CD8-positive, alpha-beta memory T cell (primary cell): ENCODE results near the gene RPRD2. TPM values are rescaled to one million over a fixed set of nuclear protein-coding genes. Genes with fewer than 3 reads are reported as not detected.
A peak's percentile ranks its signal among the peaks of the same experiment; 100 is the strongest.

Experiments used
- CTCF ChIA-PET: fragments of 350-600 bp; sonication (Branson Sonifier 250); formaldehyde crosslinking; loops from one replicate; lab custom pipeline; 2021; ENCODE audit warnings: antibody characterized with exemption; lab: Charles Lee
- POLR2A ChIA-PET: fragments of 350-600 bp; sonication (Branson Sonifier 250); formaldehyde crosslinking; loops from one replicate; lab custom pipeline; 2021; ENCODE audit warnings: antibody characterized with exemption; lab: Charles Lee
- DNase-seq, 5 donors: peaks; one replicate each; pipeline versions ENCODE4 v3.0.0 to v3.0.0-alpha.2; 2020 to 2022; ENCODE audit warnings: mixed read lengths in 1 of 5
- H3K27ac ChIP-seq: one replicate; pipeline ENCODE4 v1.7.0; 2013; ENCODE audit warnings: low read depth, mild to moderate bottlenecking, low read length, moderate library complexity
- H3K27me3 ChIP-seq: 2 replicates; pipeline ENCODE4 v1.7.0; 2013; ENCODE audit warnings: low read length, mild to moderate bottlenecking; ENCODE audit not compliant: insufficient read depth, poor library complexity, severe bottlenecking
- H3K36me3 ChIP-seq: 2 replicates; pipeline ENCODE4 v1.7.0; 2013; ENCODE audit warnings: mild to moderate bottlenecking, low read length, moderate library complexity; ENCODE audit not compliant: insufficient read depth
- H3K4me1 ChIP-seq: 2 replicates; pipeline ENCODE4 v1.7.0; 2013; ENCODE audit warnings: mild to moderate bottlenecking, low read length, moderate library complexity; ENCODE audit not compliant: insufficient read depth
- H3K4me3 ChIP-seq: 2 replicates; pipeline ENCODE4 v1.7.0; 2013; ENCODE audit warnings: mild to moderate bottlenecking, low read length
- H3K9me3 ChIP-seq: 2 replicates; pipeline ENCODE4 v1.7.0; 2013; ENCODE audit warnings: mild to moderate bottlenecking, low read length
- H3K27ac Mint-ChIP-seq, 8 donors: one replicate each; pipeline ENCODE4 v1.8.0; 2020 to 2021; ENCODE audit warnings: mixed read lengths in 8 of 8, mild to moderate bottlenecking in 6 of 8, inconsistent platforms in 3 of 8, moderate library complexity in 3 of 8
- H3K27me3 Mint-ChIP-seq, 2 donors: one replicate each; pipeline ENCODE4 v1.8.0; 2020 to 2021; ENCODE audit warnings: mixed read lengths in 2 of 2, mild to moderate bottlenecking in 1 of 2, moderate library complexity in 1 of 2
- H3K36me3 Mint-ChIP-seq, 3 donors: one replicate each; pipeline ENCODE4 v1.8.0; 2020 to 2021; ENCODE audit warnings: mixed read lengths in 3 of 3, inconsistent platforms in 1 of 3, mild to moderate bottlenecking in 1 of 3
- H3K4me1 Mint-ChIP-seq, 3 donors: one replicate each; pipeline ENCODE4 v1.8.0; 2020 to 2021; ENCODE audit warnings: mixed read lengths in 3 of 3, inconsistent platforms in 1 of 3, mild to moderate bottlenecking in 1 of 3
- H3K4me3 Mint-ChIP-seq, 7 donors: one replicate each; pipeline ENCODE4 v1.8.0; 2020 to 2021; ENCODE audit warnings: mixed read lengths in 7 of 7, mild to moderate bottlenecking in 6 of 7, moderate library complexity in 4 of 7, inconsistent platforms in 2 of 7
- H3K9me3 Mint-ChIP-seq, 5 donors: one replicate each; pipeline ENCODE4 v1.8.0; 2020 to 2022; ENCODE audit warnings: mixed read lengths in 5 of 5, mild to moderate bottlenecking in 3 of 5, moderate library complexity in 2 of 5, inconsistent platforms in 1 of 5
- polyA plus RNA-seq: library from polyadenylated mRNA; unstranded; fragments of 300-500 nt; fragmentation: Illumina TruSeq; gene quantifications from one replicate; pipeline ENCODE4 v1.2.3, GENCODE V29; 2021
- total RNA-seq, 2 experiments: library from RNA; stranded (reverse); gene quantifications; one replicate each; pipeline ENCODE4 v1.2.3, GENCODE V29; 2021

The RPRD2 gene
- total and polyA plus RNA-seq, 3 experiments from 2014 or later = 24.1 to 40.5 (median 26.4) TPM

GRCh38 chr1:150408800-150409199, 44.9 kb downstream of the RPRD2 start:
- Mint-ChIP-seq H3K27me3 (no peaks in the 10 kb centered on the region), H3K36me3 (peaks cover 0 to 11% (median 0%) of the 10 kb centered on the region in 3 donors), H3K4me3 (no peak overlapping the region), H3K4me1 (peaks cover 51 to 82% (median 71%) of the 10 kb centered on the region in 3 donors), H3K27ac (peak overlapping the region in 1 of 8 donors; percentile 13), H3K9me3 (no peaks in the 10 kb centered on the region)
- no peak for DNase-seq
- Histone ChIP-seq H3K4me1 (peaks cover 9% of the 10 kb centered on the region), H3K27ac (no peak overlapping the region), H3K27me3 (no peaks in the 10 kb centered on the region), H3K9me3 (no peaks in the 10 kb centered on the region), H3K36me3 (no peaks in the 10 kb centered on the region), H3K4me3 (no peak overlapping the region)
- ChIA-PET POLR2A (no interaction called here), CTCF (interaction anchor here (0.6 kb wide), 1 partner anchor 58 kb away, joined by 3 read pairs; no protein-coding TSS in a partner anchor)

GRCh38 chr1:150409504-150410362, 45.8 kb downstream of the RPRD2 start:
- CTCF ChIA-PET = no interaction called here
- Histone ChIP-seq H3K4me3 (no peak overlapping the region), H3K36me3 (no peaks in the 10 kb centered on the region), H3K27ac (no peak overlapping the region), H3K4me1 (peaks cover 9% of the 10 kb centered on the region), H3K9me3 (no peaks in the 10 kb centered on the region), H3K27me3 (no peaks in the 10 kb centered on the region)
- Mint-ChIP-seq H3K4me1 (peaks cover 57 to 82% (median 77%) of the 10 kb centered on the region in 3 donors), H3K9me3 (no peaks in the 10 kb centered on the region), H3K27me3 (no peaks in the 10 kb centered on the region), H3K27ac (peak overlapping the region in 4 of 8 donors; percentile 4 to 83 (median 42)), H3K36me3 (peaks cover 0 to 12% (median 0%) of the 10 kb centered on the region in 3 donors), H3K4me3 (peak overlapping the region in 1 of 7 donors; percentile 20)
- POLR2A ChIA-PET = no interaction called here
- no peak for DNase-seq

GRCh38 chr1:150410582-150411101, 46.7 kb downstream of the RPRD2 start:
- Histone ChIP-seq H3K36me3 (no peaks in the 10 kb centered on the region), H3K4me1 (peaks cover 4% of the 10 kb centered on the region), H3K27me3 (no peaks in the 10 kb centered on the region), H3K27ac (no peak overlapping the region), H3K9me3 (no peaks in the 10 kb centered on the region), H3K4me3 (no peak overlapping the region)
- POLR2A ChIA-PET = no interaction called here
- Mint-ChIP-seq H3K27me3 (no peaks in the 10 kb centered on the region), H3K9me3 (no peaks in the 10 kb centered on the region), H3K36me3 (peaks cover 0 to 12% (median 0%) of the 10 kb centered on the region in 3 donors), H3K27ac (no peak overlapping the region), H3K4me3 (no peak overlapping the region), H3K4me1 (peaks cover 55 to 79% (median 73%) of the 10 kb centered on the region in 3 donors)
- CTCF ChIA-PET = no interaction called here
- DNase-seq = no peak

- no peaks in the 10 kb centered on the region for H3K9me3 Mint-ChIP-seq
- H3K27ac ChIP-seq = no peak overlapping the region
- H3K36me3 ChIP-seq = peaks cover 4% of the 10 kb centered on the region
- ChIA-PET POLR2A (no interaction called here), CTCF (interaction anchor here (1.1 kb wide), 1 partner anchor 11 kb away, joined by 4 read pairs; no protein-coding TSS in a partner anchor)
- H3K36me3 Mint-ChIP-seq = peaks cover 0 to 32% (median 2%) of the 10 kb centered on the region in 3 donors
- H3K4me1 Mint-ChIP-seq = peaks cover 44 to 67% (median 62%) of the 10 kb centered on the region in 3 donors
- H3K4me1 ChIP-seq = no peaks in the 10 kb centered on the region
- H3K27ac Mint-ChIP-seq = peak overlapping the region in 4 of 8 donors; percentile 2 to 81 (median 43)
- no peaks in the 10 kb centered on the region for H3K9me3 ChIP-seq
- H3K4me3 Mint-ChIP-seq = no peak overlapping the region
- H3K27me3 Mint-ChIP-seq = no peaks in the 10 kb centered on the region
- DNase-seq = no peak
- H3K4me3 ChIP-seq = no peak overlapping the region
- H3K27me3 ChIP-seq = no peaks in the 10 kb centered on the region
Measured at GRCh38 chr1:150414592-150414991, 50.6 kb downstream of the RPRD2 start.

GRCh38 chr1:150415800-150416199, 51.9 kb downstream of the RPRD2 start:
- H3K4me3 Mint-ChIP-seq = no peak overlapping the region
- CTCF ChIA-PET = no interaction called here
- H3K4me1 Mint-ChIP-seq = peaks cover 34 to 55% (median 50%) of the 10 kb centered on the region in 3 donors
- Histone ChIP-seq H3K36me3 (peaks cover 4% of the 10 kb centered on the region), H3K27ac (no peak overlapping the region), H3K4me1 (no peaks in the 10 kb centered on the region), H3K9me3 (no peaks in the 10 kb centered on the region), H3K27me3 (no peaks in the 10 kb centered on the region), H3K4me3 (no peak overlapping the region)
- peaks cover 0 to 40% (median 2%) of the 10 kb centered on the region in 3 donors for H3K36me3 Mint-ChIP-seq
- H3K9me3 Mint-ChIP-seq = no peaks in the 10 kb centered on the region
- H3K27me3 Mint-ChIP-seq = no peaks in the 10 kb centered on the region
- DNase-seq = no peak
- peak overlapping the region in 7 of 8 donors; percentile 4 to 68 (median 53) for H3K27ac Mint-ChIP-seq
- POLR2A ChIA-PET = no interaction called here

- no peak for DNase-seq
- Mint-ChIP-seq H3K27me3 (no peaks in the 10 kb centered on the region), H3K27ac (peak overlapping the region in 1 of 8 donors; percentile 40), H3K4me1 (peaks cover 13 to 33% (median 20%) of the 10 kb centered on the region in 3 donors), H3K9me3 (no peaks in the 10 kb centered on the region), H3K36me3 (peaks cover 0 to 55% (median 4%) of the 10 kb centered on the region in 3 donors), H3K4me3 (no peak overlapping the region)
- Histone ChIP-seq H3K9me3 (no peaks in the 10 kb centered on the region), H3K27ac (no peak overlapping the region), H3K36me3 (peaks cover 4% of the 10 kb centered on the region), H3K4me3 (no peak overlapping the region), H3K27me3 (no peaks in the 10 kb centered on the region), H3K4me1 (no peaks in the 10 kb centered on the region)
- ChIA-PET CTCF (interaction anchor here (0.8 kb wide), 1 partner anchor 9 kb away, joined by 4 read pairs; no protein-coding TSS in a partner anchor), POLR2A (interaction anchor here (0.6 kb wide), 1 partner anchor 121 kb away, joined by 4 read pairs; no protein-coding TSS in a partner anchor)
Measured at GRCh38 chr1:150420560-150421265, 56.8 kb downstream of the RPRD2 start.

- Histone ChIP-seq H3K27ac (no peak overlapping the region), H3K4me3 (no peak overlapping the region), H3K27me3 (no peaks in the 10 kb centered on the region), H3K36me3 (peaks cover 4% of the 10 kb centered on the region), H3K9me3 (no peaks in the 10 kb centered on the region), H3K4me1 (no peaks in the 10 kb centered on the region)
- Mint-ChIP-seq H3K27ac (peak overlapping the region in 2 of 8 donors; percentile 18 to 49), H3K4me1 (peaks cover 6 to 28% (median 17%) of the 10 kb centered on the region in 3 donors), H3K36me3 (peaks cover 0 to 54% (median 6%) of the 10 kb centered on the region in 3 donors), H3K9me3 (no peaks in the 10 kb centered on the region), H3K27me3 (no peaks in the 10 kb centered on the region), H3K4me3 (no peak overlapping the region)
- CTCF ChIA-PET = no interaction called here
- DNase-seq = no peak
- POLR2A ChIA-PET = no interaction called here
Measured at GRCh38 chr1:150422541-150422940, 58.6 kb downstream of the RPRD2 start.
